AG09309 (cell line): Measurements from ENCODE around the gene DAG1.

ENCODE experiments used
- DNase-seq: peaks from one replicate; pipeline ENCODE4 v3.0.0-alpha.2; 2010; ENCODE audit warnings: low read depth
- H3K4me3 ChIP-seq: 2 replicates; pipeline ENCODE4 v1.5.1; 2011; ENCODE audit warnings: mild to moderate bottlenecking, low read depth, low read length, moderate library complexity; ENCODE audit not compliant: control insufficient read depth
- TF ChIP-seq, protein P1 (sequence below): IDR thresholded peaks from 2 replicates; pipeline ENCODE4 v1.5.1; 2011; ENCODE audit warnings: mild to moderate bottlenecking, low read depth, low read length, inconsistent platforms; ENCODE audit not compliant: insufficient read depth, control insufficient read depth; ENCODE audit errors: missing control alignments

The DAG1 gene

DNA sequence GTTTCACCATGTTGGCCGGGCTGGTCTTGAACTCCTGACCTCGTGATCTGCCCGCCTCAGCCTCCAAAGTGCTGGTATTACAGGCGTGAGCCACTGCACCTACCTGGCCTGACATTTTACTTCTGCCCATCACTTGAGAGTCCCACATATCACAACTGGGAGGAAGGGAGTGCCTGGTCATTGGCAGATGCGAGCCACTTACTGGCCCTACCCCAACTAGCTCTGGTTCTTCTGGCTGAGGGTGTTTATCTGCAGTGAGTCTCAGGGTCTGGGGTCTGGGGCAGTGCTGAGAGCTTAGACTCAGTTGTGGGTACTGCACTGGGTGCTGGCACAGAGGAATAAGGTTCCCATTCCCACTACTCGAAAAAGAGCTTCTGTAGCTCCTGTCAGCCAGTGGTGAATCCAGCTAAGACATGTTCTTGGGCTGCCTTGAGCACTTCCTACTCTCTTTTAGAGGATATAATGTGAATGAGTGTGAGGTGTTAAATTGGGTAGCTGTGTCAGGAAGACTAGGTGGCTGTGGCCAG is 30.2 kb downstream of the DAG1 start:
- DNase-seq: no peak
- no peak overlapping the region; the same call in 1 of the 2 replicates for H3K4me3 ChIP-seq
- TF ChIP-seq, protein P1, sequence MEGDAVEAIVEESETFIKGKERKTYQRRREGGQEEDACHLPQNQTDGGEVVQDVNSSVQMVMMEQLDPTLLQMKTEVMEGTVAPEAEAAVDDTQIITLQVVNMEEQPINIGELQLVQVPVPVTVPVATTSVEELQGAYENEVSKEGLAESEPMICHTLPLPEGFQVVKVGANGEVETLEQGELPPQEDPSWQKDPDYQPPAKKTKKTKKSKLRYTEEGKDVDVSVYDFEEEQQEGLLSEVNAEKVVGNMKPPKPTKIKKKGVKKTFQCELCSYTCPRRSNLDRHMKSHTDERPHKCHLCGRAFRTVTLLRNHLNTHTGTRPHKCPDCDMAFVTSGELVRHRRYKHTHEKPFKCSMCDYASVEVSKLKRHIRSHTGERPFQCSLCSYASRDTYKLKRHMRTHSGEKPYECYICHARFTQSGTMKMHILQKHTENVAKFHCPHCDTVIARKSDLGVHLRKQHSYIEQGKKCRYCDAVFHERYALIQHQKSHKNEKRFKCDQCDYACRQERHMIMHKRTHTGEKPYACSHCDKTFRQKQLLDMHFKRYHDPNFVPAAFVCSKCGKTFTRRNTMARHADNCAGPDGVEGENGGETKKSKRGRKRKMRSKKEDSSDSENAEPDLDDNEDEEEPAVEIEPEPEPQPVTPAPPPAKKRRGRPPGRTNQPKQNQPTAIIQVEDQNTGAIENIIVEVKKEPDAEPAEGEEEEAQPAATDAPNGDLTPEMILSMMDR: no peak

DNA sequence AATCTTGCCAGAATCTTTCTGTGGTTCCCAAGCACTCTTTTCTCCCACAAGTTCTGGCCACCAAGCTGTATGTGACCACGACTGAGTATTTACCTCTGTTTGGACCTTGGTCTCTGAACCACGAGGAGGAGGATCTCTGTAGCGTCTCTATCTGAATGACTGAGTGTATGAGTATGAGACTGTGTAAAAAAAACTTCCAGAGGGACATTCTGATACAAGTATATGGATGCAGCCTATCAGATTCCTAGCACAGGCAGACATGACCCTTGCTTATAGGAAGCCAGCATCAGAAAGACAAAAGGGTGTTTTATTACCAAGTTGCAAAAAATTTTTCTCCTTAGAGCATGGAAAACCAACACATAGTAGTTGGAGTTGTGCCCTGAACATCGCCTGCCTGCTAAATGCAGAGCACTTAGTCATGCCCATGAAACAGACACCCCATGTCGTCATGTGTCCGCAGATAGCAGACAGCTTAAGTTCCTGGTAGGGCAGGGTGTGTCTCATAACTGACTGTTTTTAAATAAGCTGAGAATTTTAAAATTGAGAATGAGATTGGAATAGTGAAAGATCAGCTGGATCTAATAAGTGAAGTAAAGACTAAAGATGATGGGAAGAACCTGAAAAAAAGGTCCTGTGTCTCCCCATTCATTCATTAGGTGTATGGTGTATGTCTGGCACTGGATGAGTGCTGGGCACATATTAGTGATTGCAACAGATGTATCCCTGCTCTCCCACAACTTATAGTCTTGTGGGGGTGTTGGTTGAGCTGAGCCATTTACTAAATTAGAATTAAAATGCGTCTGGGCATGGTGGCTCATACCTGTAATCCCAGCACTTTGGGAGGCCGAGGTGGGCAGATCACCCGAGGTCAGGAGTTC is 30.9 kb downstream of the DAG1 start:
- no peak overlapping the region; the same call in 1 of the 2 replicates for H3K4me3 ChIP-seq
- peak; percentile 96 for DNase-seq
- TF ChIP-seq, protein P1: no peak

DNA sequence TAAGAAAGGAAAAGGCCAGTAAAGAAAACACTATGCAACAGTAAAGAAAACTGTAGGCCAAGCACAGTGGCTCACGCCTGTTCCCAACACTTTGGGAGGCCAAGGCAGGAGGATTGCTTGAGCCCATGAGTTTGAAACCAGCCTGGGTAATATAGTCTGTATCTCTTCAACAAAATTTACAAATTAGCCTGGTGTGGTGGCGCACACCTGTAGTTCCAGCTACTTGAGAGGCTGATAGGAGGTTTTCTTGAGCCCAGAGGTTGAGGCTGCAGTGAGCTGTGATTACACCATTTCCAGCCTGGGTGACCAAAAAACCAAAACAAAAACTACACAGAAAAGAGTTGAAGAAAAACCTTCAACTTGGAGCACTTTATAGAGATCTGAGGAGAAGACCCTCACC is 31.8 kb downstream of the DAG1 start:
- no peak overlapping the region for H3K4me3 ChIP-seq
- TF ChIP-seq, protein P1: no peak
- no peak for DNase-seq

DNA sequence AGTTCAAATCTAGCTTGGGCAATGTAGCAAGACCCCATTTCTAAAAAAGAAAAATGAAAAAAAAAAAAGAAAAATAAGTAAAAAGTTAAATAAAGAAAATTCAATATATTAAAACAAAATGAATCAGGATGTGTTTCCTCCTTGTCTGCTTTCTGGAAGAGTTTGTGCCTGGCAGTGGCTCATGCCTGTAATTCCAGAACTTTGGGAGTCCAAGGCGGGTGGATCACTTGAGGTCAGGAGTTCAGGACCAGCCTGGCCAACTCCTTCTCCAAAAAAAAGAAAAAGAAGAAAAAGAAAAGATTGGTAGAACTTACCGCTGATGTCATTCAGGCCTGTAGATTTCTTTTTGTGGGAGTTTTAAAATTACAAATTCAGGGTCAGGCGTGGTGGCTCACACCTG is 36.8 kb downstream of the DAG1 start:
- TF ChIP-seq, protein P1: no peak
- no peak overlapping the region for H3K4me3 ChIP-seq

DNA sequence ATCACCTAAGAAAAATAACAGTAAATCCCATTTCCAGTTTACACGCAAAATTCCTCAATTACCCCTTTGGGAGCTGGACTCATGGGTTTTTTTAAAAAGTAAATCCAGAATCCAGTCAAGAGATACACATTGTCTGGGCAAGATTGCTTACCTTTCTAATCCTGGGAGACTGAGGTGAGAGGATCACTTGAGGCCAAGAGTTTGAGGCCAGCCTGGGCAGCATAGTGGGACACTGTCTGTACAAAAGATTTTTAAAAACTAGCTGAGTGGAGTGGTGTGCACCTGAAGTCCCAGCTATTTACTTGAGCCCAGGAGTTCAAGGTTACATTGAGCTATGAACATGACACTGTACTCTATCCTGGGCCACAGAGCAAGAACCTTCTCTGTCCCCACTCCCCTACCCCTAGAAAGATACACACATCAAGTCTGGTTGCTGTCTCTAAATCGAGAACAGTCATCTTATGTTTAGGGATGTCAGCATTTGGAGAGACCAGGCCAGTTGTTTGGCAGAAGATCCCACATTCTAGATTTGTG is 39.0 kb downstream of the DAG1 start:
- TF ChIP-seq, protein P1: no peak
- no peak overlapping the region for H3K4me3 ChIP-seq
- no peak for DNase-seq

More for the DNA sequence above, 36.8 kb downstream of the DAG1 start:
- no peak for DNase-seq

DNA sequence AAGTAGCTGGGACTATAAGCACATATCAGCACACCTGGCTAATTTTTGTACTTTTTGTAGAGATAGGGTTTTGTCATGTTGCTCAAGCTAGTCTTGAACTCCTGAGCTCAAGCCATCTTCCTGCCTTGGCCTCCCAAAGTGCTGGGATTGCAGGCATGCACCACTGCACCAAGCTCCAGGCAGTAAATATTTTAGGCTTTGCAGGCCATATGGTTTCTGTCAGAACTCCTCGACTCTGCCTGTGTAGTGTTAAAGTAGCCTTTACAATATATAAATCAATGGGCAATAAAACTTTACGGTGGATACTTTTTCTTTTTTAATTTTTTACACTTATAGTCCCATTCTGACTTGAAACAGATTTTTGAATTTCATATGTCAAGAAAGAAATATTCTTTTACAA is 41.6 kb downstream of the DAG1 start:
- TF ChIP-seq, protein P1: no peak
- no peak for DNase-seq
- no peak overlapping the region for H3K4me3 ChIP-seq
